ENCODE data around the gene FAM50B.

FAM50B gene

GRCh38 chr6:3811191-3811590 is 38.0 kb upstream of the FAM50B start:
- in situ Hi-C loops (cut with MboI; ENCODE audit: low pct_unique_long_range_greater_than_20kb, low sequenced_read_pairs, unreplicated experiment): no loop called here
- no peak for DNase-seq (ENCODE audit: low spot score)
- no peak for TF ChIP-seq CTCF (IDR thresholded peaks at IDR 0.05; ENCODE audit: extremely low read depth, insufficient read depth, missing control alignments)

DNA sequence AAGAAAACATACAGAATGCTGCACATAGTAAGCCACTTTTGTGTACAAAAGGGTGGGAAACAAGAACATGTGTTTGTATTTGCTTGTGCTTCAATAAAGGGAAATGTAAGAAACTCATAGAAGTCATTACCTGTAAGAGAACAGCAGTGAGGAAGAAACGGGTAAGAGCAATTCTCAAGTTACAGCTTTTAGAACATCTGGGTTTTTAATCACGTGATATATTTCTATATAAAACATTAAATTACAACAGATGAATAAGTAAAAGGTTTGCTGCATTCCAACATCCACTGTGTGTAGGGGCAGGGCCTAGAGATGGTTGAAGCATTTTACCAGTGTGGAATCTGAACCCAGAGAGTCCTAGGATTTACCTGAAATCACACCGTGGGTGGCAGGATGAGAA is 36.6 kb upstream of the FAM50B start:
- no peak for DNase-seq (ENCODE audit: low spot score)
- TF ChIP-seq CTCF (IDR thresholded peaks at IDR 0.05; ENCODE audit: extremely low read depth, insufficient read depth, missing control alignments): no peak
- in situ Hi-C loops (cut with MboI; ENCODE audit: low pct_unique_long_range_greater_than_20kb, low sequenced_read_pairs, unreplicated experiment): no loop called here

GRCh38 chr6:3813150-3813780 is 35.9 kb upstream of the FAM50B start:
- TF ChIP-seq CTCF (IDR thresholded peaks at IDR 0.05; ENCODE audit: extremely low read depth, insufficient read depth, missing control alignments): peak; percentile 1
- in situ Hi-C loops (cut with MboI; ENCODE audit: low pct_unique_long_range_greater_than_20kb, low sequenced_read_pairs, unreplicated experiment): no loop called here
- peak; percentile 64 for DNase-seq (ENCODE audit: low spot score)

DNA sequence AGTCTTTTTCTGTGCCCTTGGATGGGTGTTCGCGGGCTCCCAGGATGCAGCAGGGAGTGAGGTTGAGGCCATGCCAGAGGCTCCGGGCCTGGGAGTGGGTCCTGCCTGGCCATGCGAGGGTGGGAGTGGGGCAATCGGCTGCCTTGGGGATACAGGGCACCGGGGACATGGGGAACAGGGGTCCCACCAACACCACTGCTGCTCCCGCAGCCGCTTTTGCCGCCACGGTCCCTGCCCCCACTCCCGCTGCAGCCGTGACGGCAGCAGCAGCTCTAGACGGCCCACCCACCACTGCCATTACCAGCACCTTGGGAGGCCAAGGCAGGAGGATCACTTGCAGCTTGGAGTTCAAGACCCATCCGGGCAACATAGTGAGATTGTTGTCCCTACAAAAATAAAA is 35.3 kb upstream of the FAM50B start:
- no peak for DNase-seq (ENCODE audit: low spot score)
- TF ChIP-seq CTCF (IDR thresholded peaks at IDR 0.05; ENCODE audit: extremely low read depth, insufficient read depth, missing control alignments): no peak

DNA sequence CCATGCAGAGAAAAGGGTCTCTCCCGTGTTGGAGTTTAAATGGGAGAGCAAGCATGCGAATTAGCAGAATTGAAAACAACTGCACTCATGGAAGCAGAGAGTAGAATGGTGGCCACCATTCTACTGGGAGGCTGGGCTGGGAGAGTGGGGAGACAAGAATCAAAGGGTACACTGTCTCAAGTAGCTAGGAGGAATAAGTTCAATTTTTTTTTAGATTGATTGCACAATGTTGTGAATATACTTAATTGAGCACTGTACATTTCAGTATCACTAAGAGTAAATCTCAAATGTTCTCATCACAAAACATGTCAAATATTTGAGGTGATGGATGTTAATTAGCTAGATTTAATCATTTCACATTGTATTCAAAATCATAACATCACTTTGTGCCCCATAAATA is 34.6 kb upstream of the FAM50B start:
- in situ Hi-C loops (cut with MboI; ENCODE audit: low pct_unique_long_range_greater_than_20kb, low sequenced_read_pairs, unreplicated experiment): no loop called here
- DNase-seq (ENCODE audit: low spot score): no peak
- no peak for TF ChIP-seq CTCF (IDR thresholded peaks at IDR 0.05; ENCODE audit: extremely low read depth, insufficient read depth, missing control alignments)

More for the DNA sequence above, 35.3 kb upstream of the FAM50B start:
- in situ Hi-C loops (cut with MboI; ENCODE audit: low pct_unique_long_range_greater_than_20kb, low sequenced_read_pairs, unreplicated experiment): no loop called here

DNA sequence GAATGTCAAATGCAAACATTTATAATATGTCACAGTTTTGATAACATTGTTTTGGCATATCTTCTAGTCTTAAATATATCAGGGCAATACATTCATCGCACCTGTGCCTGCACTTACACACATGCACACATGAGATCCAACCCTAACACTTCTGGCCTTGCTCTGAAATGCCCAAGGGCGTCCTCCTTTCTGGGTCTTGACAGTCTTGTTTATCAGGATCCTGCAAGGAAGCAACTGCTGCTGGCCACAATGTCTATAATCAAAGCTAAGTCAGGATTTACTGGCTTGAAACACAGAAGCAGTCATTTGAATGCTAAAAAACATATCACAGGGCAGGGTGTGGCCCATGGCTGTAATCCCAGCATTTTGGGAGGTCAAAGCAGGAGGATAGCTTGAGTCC is 32.9 kb upstream of the FAM50B start:
- TF ChIP-seq CTCF (IDR thresholded peaks at IDR 0.05; ENCODE audit: extremely low read depth, insufficient read depth, missing control alignments): no peak
- in situ Hi-C loops (cut with MboI; ENCODE audit: low pct_unique_long_range_greater_than_20kb, low sequenced_read_pairs, unreplicated experiment): no loop called here
- no peak for DNase-seq (ENCODE audit: low spot score)
